HuH-7 (cell line): Measurements from ENCODE around the gene SCFD2.
"Not testable (repeated sequence)": the region's sequence is repeated elsewhere in the genome, so short reads cannot be mapped to it uniquely, and the experiment has no call there.

Experiments used
- DNase-seq: peaks from one replicate; pipeline ENCODE4 v3.0.0; 2011; ENCODE audit warnings: low spot score

SCFD2 gene

GRCh38 chr4:53049528-53049927 is 316.3 kb downstream of the SCFD2 start:
- DNase-seq = no peak

DNA sequence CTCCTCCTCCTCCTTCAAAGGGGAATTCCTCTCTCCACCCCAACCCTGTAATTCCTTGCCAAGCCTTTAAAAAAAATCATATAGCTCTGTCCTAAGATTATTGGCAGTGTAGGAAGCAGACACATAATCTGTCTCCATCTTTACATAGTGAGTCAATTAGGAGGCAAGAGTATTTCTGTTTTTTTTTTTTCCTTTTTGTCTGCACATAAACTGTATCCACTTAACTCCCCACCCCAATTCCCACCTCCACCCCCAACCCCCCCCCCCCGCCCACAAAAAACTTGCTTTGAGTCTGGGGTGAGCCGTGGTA is 321.3 kb downstream of the SCFD2 start:
- DNase-seq = no peak

DNA sequence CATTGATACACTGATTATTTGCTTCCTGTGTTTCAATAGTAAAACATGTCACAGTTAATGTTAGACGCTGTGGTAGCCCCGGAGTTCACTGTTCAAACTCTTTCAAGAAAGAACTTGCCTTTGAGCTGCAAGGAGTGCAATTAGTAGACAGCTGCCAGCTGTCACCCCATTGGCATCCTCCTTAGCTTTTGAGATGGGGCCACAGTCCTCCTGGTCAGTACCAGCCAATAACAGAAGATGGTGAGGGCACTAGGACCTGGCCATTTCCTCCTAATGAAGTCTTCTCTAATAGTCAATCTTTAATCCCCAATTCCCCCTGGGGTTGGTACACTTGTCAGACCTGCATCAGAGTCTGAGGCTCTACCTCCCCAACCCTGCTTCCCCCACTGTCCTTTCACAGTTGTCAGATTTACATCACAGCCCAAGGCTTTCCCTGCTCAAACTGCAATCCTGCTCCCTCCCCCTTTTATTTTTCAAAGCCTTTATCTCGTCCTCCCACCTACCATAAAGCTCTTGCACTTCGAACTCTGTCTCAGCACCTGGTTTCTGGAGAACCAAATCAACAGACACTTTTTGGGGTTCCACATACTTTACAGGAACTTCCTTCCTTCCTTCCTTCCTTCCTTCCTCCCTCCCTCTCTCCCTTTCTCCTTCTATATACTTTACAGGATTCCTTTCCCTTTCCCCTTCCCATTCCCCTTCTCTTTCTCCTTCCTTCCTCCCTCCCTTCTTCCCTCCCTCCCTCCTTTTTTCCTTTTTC is 321.8 kb downstream of the SCFD2 start:
- DNase-seq = no peak

DNA sequence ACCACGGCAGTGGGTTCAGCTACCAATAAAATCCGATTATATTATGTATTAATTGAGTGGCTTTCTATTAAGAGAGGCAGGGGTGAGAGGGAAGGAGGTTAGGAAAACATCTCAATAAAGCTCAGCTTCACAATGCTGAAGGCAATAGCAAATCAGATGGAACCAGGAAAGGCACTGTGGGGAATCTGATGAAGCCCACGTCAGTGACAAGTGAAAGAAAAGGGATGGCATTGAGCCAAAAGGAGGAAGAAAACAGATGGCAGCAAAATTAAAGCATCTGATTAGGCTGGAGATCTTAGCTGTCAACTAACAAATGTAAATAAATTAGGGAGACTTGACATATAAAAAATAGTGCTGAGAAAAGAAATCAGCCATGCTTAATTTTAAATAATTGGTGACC is 322.8 kb downstream of the SCFD2 start:
- DNase-seq = no peak

GRCh38 chr4:53040851-53041250 is 325.0 kb downstream of the SCFD2 start:
- no peak for DNase-seq

GRCh38 chr4:53040459-53040815 is 325.4 kb downstream of the SCFD2 start:
- DNase-seq = no peak

- DNase-seq = no peak
Measured at GRCh38 chr4:53039741-53040458, 326.0 kb downstream of the SCFD2 start.

- DNase-seq = no peak
Measured at GRCh38 chr4:53037892-53038291, 328.0 kb downstream of the SCFD2 start.

DNA sequence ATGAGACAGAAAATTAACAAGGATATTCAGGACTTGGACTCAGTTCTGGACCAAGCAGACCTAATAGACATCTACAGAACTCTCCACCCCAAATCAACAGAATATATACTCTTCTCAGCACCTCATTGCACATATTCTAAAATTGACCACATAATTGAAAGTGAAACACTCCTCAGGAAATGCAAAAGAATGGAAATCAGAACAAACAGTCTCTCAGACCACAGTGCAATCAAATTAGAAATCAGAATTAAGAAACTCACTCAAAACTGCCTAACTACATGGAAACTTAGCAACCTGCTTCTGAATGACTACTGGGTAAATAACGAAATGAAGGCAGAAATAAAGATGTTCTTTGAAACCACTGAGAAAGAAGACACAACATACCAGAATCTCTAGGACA is 333.0 kb downstream of the SCFD2 start:
- not testable (repeated sequence) for DNase-seq

- DNase-seq = no peak
Measured at GRCh38 chr4:53026233-53026632, 339.6 kb downstream of the SCFD2 start.

- DNase-seq = no peak
Measured at GRCh38 chr4:53023677-53024299, 342.1 kb downstream of the SCFD2 start.

GRCh38 chr4:53022513-53023100 is 343.3 kb downstream of the SCFD2 start:
- no peak for DNase-seq

DNA sequence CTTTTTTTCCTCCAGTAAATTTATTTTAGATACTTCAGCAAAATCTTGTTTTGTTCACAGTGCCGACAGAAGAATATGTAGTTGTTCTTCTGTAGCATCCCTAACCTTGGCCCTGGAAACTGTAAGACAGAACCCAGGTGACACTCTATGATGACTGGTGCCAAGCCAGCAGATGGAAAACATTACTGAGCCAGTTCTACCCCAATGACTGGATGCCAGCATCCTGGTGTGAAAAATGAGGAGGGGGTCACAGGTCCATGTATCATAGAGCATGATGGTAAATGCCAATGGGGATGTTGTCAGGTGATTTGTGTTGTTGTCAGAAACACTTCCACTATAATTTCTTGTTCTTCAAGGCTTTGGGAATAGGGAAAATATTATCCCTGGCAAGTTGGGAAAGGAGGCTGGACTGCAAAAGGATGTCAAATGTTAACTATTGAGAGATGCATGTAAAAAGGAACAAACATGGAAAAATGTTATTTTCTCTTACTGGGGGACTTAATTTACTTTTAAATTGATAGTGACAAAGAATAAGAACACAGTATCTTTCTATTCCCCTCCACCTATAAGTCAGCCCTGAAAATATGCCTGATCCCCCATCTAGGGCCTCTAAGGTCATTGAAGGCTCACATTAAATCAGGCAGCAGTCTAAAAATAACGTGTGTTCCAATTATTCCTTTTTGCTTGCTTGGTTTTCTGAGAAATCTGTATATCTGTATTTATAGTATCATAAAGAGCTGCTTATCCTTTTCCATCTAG is 343.9 kb downstream of the SCFD2 start:
- DNase-seq = no peak

DNA sequence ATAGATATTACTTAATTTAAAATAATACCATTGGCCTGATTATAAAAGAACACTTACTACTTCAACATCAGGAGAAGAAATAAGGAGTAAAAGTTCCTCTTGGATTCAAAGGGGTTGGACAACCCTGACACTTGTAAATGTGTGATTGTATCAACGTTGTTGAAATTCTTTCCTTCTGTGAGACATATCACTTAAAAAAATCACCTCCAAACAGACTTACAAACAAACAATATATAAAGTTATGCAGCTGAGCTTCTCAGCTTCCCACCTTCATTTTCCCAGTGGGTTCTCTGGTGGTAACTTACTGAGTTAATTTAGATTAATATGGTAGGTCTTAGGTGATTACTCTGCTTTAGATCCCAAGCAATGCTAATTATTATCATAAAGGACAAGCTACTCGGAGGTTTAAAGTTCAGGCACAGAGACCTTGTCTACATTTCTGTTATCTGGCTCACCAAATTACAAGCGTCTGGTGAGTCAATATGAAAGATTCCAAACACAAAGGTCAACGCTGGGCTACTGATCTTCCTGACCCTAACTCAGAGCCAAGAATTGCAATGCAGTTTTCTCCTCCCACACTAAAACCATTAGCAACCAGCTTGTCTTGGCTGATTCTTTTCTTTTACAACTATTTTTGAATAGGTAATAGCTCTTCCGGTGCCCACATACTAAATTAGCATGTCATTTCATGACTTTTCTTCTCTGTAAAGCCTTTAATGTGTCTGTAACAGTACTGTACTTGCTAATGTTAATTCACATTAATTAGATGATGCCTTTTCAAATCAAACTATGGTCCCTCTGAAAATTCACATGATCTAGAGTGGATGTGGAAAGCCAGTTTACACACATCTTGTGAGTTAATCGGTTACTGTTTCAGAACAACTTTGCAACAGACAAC is 346.1 kb downstream of the SCFD2 start:
- DNase-seq = peak; percentile 64

DNA sequence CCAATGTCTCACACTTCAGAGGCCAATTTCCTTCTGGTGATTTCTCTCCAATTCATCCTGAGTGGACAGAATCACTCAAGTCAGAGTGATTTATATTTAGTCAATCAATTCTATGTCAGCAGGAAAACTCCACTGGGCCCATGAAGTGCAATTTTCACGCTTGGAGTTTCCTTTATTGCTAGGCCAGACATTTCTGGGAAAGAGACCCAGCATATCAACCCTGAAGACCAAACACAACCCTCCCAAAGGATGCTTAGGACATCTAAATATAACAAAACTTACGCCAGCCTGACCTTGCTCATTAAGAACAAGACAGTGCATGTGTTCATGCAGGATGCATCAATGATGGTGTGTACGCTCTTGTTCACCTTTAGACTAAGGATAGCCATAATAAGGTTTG is 347.4 kb downstream of the SCFD2 start:
- no peak for DNase-seq

DNA sequence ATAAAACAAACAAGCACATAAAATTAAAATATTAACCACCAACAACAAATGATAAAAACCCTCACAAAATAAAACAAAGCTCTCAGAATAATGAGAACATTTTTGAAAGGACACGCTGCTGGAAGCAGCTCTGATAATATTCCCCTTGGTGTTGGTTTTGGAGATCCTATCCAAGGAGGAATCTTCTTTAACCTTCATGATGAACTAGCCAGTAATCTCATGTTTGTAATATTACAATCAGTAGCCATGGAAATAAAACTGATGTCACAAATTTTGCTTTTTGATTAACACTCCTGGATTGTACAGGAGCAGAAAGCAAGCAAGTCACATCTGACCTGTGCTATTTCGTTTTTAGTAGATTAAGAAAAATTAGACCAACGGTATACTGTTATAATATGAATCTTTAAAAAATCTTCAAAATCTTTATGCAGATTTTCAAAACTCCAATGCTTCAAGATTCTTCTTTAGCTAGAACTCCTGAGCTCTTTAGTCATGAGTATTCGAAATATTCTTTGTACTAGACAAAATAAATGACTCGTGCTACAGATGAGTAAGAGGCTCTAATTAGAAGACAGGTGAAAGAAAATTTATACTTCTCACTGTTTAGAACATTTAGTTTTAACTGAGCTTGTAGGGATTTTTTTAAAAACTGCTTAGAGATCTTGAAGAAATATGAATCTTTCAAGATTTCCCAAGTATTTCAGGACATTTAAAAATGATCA is 349.6 kb downstream of the SCFD2 start:
- no peak for DNase-seq

- DNase-seq = no peak
Measured at GRCh38 chr4:53015681-53016080, 350.2 kb downstream of the SCFD2 start.

- no peak for DNase-seq
Measured at GRCh38 chr4:53014881-53015280, 351.0 kb downstream of the SCFD2 start.

DNA sequence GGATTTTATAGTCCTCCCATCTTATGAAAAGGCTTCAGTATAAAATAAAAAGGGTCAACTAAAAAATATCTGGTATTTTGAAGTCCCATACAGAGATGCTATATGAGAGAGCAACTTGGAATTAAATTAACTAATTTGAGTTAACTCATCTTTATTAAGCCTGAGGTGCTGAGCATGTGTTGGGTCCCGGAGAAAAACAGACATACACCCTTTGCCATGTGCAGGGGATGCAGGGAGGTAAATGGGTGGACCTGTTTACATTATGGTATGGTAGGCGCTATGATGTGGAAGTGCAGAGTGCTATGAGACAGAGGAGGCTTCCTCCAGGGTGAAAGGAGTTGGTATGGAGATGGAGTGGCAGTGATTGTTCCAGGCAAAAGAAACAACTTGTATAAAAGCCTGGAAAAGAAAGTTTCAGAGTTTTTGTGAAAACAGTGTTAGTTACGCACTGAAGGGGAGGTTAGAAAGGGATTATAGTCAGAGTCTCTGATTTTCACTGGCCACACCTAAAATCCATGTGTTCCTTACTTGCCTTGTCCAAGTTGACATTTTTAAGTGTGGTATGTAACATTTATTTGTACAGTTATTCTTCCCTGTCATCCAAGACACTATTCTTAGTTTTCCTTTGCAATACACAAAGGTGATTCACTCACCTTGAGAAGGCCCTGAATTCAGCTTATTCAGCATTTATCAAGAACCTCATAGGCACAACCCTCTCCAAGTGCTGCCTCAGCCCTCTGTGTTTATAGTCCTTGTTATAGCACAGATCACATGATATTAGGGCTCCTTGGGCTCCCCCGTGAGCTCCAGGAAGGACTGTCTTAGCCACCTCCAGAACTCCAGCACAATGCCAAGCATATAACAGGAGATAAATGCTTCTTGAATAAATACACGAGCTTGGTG is 351.7 kb downstream of the SCFD2 start:
- no peak for DNase-seq

DNA sequence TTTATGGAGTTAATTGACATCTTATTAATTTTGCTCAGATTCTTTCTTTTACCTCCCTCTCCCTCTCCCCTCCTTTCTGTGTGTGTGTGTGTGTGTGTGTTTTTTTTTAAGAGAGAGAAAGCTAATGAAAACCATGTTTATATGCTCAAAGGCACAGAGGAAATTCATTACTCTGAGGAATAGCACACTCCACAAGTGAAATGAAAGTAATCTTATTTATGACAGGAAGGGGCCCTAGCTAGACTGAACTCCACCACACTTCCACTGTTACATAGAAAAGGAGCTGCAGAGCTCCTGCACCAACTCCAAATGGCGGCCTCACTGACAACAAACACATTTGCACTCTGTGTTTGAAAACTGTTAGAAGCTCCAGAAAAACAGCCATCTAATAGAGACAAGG is 353.1 kb downstream of the SCFD2 start:
- DNase-seq = no peak
